A204.1 (cell line): ENCODE data around the gene RASGRP2.

Source experiments
- FAIRE-seq: peaks from 2 replicates; lab custom pipeline; 2012; peaks lifted over from hg19 to GRCh38; lab: Jason Lieb, UNC

RASGRP2 gene

GRCh38 chr11:64755681-64756361 is 11.9 kb upstream of the RASGRP2 start:
- no peak for FAIRE-seq

- no peak for FAIRE-seq
These were observed 11.1 kb upstream of the RASGRP2 start for GRCh38 chr11:64754919-64755662.

GRCh38 chr11:64754124-64754918 is 10.4 kb upstream of the RASGRP2 start:
- FAIRE-seq: no peak

- FAIRE-seq: no peak
These were observed 9.6 kb upstream of the RASGRP2 start for GRCh38 chr11:64753380-64754123.

- FAIRE-seq: no peak
These were observed 9.1 kb upstream of the RASGRP2 start for GRCh38 chr11:64753019-64753379.

- no peak for FAIRE-seq
These were observed 8.4 kb upstream of the RASGRP2 start for GRCh38 chr11:64752175-64752970.

- no peak for FAIRE-seq
These were observed 7.6 kb upstream of the RASGRP2 start for GRCh38 chr11:64751580-64751979.

GRCh38 chr11:64751136-64751535 is 7.2 kb upstream of the RASGRP2 start:
- no peak for FAIRE-seq

- no peak for FAIRE-seq
These were observed 6.6 kb upstream of the RASGRP2 start for GRCh38 chr11:64750361-64751054.

- FAIRE-seq: no peak
These were observed 4.2 kb upstream of the RASGRP2 start for GRCh38 chr11:64747961-64748665.

GRCh38 chr11:64746486-64746885 is 2.5 kb upstream of the RASGRP2 start:
- FAIRE-seq: no peak

GRCh38 chr11:64745521-64746328 is 1.8 kb upstream of the RASGRP2 start:
- FAIRE-seq: no peak

GRCh38 chr11:64745189-64745520 is 1.2 kb upstream of the RASGRP2 start:
- no peak for FAIRE-seq

GRCh38 chr11:64744544-64745188 is 724 bp upstream of the RASGRP2 start:
- no peak for FAIRE-seq

- no peak for FAIRE-seq
These were observed 902 bp downstream of the RASGRP2 start for GRCh38 chr11:64742889-64743590.

- FAIRE-seq: no peak
These were observed 1.7 kb downstream of the RASGRP2 start for GRCh38 chr11:64742087-64742888.

GRCh38 chr11:64741375-64742086 is 2.4 kb downstream of the RASGRP2 start:
- no peak for FAIRE-seq
